HUDEP-2 (cell line): ENCODE results near the gene TEDC2.
"Not testable (repeated sequence)": the region's sequence is repeated elsewhere in the genome, so short reads cannot be mapped to it uniquely, and the experiment has no call there.

Source experiments
- DNase-seq, 76 experiments: peaks; one replicate each; lab custom pipeline; 2025; ENCODE audit not compliant: unreplicated experiment in 76 of 76; lab: John Stamatoyannopoulos, UW

The TEDC2 gene

DNA sequence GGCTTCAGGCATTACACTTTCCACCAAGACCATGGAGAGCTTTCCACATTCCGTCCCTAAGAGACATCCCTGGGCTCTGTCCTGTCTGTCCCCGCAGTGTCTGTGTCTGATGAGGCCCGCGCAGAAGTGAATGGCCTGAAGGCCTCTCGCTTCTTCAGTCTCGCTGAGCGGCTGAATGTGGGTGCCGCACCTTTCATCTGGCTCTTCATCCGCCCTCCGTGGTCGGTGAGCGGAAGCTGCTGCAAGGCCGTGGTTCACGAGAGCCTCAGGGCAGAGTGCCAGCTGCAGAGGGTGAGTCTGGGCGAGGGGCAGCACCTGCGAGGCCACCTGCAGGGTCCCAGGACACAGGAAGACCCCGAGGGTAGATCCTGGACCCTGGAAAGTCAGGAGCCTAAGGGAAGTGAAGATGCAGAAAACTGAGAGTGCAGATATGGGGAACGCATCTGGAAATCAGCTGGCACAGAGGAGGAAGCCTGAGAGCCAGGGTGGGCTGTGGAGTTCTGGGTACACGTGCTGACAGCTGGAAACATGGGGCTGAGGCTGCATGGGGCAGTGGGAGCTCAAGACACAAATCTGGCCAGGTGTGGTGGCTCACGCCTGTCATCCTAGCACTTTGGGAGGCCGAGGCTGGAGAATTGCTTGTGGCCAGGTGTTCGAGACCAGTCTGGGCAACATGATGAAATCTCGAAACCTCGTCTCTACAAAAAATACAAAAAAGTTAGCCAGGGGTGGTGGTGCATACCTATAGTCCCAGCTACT, 22.7 kb upstream of the TEDC2 start:
- no peak for DNase-seq

DNA sequence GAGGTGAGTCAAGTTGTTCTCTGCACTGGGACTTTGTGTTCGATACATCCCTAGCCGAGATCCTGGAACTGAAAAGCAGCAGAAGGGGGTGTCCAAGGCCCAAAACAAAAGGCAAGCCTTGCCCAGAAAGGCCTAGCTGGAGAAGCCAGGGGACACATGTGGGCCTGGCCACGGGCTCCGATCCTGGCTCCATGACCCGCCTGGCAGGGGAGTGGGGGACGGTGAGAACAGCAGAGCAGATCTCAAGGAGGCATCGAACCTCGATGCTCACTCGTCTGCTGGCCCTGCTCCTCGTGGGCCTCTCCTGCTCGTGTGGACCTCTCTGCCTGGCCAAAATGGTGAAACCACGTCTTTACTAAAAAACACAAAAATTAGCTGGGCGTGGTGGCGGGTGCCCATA, 21.8 kb upstream of the TEDC2 start:
- DNase-seq = no peak

DNA sequence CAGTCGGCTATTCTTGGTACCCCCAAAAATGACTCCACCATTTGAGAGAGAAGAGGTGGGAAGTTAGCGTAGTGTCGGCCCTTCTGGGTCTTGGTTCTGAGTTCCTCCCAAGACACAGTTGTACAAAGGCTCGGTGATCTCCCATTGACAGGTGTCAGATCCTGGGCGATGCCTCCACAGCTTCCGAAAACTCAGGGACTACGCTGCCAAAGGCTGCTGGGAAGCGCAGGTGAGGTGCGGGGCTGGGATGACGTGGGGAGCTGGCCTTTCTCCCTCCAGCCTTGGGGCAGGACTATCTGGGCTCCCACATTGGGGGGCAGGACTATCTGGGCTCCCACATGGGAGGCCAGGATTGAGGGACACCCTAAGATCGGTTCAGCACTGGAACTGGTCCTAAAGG, 20.3 kb upstream of the TEDC2 start:
- no peak for DNase-seq

DNA sequence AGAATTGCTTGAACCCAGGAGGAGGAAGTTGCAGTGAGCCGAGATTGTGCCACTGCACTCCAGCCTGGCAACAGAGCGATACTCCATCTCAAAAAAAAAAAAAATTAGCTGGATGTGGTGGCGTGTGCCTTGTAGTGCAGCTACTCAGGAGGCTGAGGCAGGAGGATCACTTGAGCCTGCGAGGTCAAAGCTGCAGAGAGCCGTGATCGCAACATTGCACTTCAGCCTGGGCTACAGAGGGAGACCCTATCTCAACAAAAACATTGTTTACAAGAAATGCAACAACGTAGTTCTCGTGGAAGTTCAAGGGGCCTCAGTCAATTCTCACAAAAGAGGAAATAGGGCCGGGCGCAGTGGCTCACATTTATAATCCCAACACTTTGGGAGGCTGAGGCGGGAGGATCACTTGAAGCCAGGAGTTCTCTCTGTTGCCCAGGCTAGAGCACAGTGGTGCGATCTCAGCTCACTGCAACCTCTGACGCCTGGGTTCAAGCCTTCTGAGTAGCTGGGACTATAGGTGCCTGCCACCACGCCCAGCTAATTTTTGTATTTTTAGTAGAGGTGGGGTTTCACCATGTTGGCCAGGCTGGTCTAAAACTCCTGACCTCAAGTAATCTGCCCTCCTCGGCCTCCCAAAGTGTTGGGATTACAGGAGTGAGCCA, 18.6 kb upstream of the TEDC2 start:
- not testable (repeated sequence) for DNase-seq

DNA sequence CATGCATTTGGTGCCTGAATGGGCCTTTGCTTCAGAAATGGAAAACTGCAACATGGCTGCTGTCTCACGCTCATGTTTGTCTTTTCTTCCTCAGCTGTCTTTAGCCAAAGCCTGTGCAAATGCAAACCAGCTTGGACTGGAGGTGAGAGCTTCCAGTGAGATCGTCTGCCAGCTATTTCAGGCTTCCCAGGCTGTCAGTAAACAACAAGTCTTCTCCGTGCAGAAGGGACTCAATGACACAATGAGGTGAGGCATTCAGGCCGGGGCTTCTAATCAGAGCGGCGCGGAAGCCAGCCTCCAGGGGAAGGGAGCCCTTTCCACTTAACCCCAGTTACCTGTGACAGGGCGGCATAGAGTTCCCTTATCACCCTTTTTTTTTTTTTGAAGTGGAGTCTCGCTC, 16.4 kb upstream of the TEDC2 start:
- no peak for DNase-seq

DNA sequence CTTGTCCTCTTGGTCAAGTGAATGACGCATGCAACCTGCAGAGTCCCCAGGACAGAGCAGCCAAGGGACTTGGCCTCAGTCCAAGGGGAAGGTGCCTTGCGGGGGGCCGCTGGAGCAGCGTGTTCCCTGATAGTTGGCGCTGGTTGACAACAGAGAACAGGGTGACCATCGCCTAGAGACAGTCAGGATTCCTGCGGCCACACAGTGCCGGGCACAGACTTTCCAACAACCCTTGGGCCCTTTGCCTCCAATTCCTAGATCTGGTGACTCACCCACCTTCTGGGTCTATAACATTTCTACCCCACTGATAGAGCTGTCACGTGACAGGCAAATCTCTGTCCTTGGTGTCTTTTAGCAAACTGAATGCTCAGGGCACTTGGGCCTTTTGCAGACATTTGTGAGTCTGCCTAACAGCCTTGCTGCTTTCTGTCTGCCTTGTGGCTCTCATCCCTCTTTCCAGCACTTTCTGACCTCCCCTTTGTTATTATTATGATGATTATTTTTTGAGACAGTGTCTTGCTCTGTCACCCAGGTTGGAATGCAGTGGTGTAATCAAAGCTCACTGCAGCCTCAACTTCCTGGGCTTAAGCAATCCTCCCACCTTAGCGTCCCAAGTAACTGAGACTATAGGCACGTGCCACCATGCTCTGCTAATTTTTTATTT, 11.9 kb upstream of the TEDC2 start:
- DNase-seq = peak in 1 of 76 experiments; percentile 11

DNA sequence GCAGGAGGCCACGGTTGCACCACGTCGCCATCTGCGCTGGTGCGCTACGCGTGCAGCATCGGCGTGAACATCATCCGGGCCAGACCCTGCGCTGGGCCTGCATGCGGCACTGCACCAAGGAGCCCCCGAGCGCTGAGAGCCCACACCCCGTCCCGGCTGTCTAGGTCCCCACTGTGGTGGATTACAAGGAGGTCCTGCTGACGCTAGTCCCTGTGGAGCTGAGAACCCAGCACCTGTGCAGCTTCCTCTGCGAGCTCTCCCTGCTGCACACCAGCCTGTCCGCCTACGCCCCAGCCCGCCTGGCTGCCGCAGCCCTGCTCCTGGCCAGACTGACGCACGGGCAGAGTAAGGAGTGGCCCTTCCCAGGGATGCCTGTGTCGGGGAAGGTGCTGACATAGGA, 10.8 kb upstream of the TEDC2 start:
- no peak for DNase-seq

DNA sequence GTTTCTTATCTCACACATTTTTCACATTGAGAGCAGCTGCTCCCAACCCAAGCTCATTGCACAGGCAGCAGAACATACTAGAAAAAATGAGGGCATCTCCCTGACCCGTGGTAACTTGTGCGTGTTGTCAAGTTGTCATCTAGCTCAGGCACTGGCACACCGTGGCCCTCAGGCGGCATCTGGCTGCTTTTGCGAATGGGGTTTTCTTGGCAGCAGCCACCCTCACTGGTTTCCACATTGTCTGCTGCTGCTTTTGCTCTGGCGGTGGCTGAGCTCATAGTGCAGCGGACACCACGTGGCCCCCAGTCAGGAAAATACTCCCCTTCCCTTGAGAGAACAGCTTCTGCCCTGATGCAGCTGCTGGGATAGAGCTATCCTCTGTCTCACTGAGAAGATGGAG, 9.4 kb upstream of the TEDC2 start:
- DNase-seq = no peak

DNA sequence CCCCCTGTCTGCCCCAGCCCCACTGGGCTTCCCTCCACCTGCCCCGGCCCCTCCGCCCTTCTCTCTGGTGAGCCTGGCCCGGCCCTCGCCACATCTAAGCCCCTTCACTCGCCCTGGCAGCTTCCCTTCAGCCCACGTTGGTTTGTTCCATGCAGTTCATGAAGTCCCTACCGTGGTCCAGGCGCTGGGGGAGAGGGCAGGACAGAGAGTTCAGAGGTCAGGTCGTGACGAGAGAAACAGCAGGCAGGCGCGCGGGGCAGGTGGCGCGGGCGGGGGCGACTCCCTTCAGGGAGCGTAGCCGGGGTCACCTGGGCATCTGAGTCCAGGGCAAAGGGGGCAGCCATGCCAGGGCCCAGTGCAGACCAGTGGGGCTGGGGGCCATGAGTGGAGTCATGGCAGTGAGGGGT, 8.9 kb upstream of the TEDC2 start:
- no peak for DNase-seq

DNA sequence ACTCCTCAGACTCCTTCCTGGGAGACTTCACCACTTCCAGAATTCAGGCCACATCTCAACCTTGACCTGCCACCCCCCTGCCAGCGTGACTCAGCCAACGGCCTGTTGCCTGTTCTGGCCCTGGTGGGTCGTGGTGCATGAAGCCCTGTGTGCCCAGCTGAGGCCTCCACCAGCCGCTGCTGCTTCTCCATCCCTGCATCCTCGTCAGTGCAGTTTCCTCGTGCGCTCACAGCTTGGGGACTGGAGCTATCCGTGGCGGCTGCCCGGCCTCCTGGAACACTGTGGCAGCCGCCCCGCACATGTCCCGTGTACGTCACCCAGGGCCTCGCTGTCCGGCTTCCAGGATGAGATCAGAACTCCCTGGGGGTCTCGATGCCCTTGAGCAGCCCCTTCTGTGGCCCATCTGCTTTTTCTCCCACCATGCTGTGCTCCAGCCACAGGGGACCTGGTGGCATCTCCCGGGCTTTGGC, 8.0 kb upstream of the TEDC2 start:
- DNase-seq = no peak

DNA sequence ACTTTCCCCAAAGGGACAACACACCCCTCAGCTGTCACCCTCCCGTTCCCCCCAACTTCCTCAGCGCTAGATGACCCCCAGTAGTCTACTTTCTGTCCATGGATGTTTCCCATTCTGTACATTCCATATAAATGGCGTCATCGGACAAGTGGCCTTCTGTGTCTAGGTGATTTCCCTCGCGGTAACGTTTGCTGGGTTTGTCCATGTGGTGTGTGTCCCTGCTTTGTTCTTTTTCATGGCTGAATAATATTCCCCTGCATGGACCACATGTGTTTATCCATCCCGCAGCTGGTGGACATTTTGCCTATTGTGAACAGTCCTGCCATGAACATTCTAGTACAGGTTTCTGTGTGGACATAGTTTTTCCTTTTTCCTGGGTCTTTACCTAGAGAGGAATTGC, 7.3 kb upstream of the TEDC2 start:
- DNase-seq = no peak

DNA sequence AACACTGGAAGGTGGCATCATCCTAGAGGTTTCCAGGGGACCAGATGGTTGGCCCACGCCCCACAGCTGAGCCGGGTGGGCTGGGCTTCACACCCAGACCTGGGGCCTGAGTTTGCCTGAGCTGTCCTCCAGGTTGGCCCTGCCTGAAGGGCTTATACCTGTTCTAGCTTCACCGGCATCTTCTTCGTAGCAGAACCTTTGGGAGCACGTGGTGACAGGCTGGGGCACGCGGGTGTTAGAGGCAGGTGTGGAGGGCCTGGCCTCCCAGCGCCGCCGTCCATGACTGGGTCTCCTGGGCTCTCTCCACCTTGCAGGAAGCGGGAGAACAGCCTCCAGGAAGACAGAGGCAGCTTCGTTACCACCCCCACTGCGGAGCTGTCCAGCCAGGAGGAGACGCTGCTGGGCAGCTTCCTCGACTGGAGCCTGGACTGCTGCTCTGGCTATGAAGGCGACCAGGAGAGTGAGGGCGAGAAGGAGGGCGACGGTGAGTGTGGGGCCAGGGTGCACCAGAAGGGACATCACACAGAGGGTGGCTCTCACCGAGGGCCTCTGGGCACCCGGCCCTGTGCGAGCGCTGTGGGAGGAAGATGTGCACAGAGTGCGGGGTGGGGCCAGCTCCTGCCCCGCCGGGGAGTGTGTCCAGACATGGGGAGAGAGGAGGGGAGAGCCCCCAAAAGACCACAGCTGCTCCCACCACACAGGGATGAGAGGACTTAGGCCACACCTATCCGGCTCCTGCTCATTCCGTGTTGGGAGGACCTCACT, 4.6 kb upstream of the TEDC2 start:
- DNase-seq = no peak

DNA sequence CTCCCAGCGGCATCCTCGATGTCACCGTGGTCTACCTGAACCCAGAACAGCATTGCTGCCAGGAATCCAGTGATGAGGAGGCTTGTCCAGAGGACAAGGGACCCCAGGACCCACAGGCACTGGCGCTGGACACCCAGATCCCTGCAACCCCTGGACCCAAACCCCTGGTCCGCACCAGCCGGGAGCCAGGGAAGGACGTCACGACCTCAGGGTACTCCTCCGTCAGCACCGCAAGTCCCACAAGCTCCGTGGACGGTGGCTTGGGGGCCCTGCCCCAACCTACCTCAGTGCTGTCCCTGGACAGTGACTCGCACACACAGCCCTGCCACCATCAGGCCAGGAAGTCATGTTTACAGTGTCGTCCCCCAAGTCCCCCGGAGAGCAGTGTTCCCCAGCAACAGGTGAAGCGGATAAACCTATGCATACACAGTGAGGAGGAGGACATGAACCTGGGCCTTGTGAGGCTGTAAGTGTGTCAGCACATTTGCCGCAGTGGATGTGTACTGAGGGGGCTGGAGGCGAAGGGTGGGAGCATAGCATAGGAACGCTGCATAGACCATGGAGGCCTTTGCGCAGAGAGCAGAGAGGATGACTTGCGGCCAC, 3.3 kb upstream of the TEDC2 start:
- DNase-seq = no peak

DNA sequence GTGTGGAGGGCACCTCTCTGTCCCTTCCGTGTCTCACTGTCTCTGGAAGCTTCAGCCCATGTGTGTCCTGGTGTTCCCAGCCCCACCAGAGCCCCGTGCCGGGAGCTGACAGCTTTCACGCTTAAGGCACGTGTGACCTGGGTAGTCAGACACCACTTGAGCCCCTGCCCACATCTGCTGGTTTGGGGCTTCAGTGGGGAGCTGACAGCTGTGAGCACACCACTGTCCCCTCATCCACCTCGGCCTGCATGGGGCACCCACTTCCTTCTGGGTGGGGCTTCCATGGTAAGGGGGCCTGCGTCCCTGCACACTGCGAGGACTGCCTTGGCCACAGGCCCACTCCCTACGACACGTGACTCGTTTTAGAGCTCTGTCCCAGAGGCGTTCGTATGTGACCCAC, 2.6 kb upstream of the TEDC2 start:
- no peak for DNase-seq

DNA sequence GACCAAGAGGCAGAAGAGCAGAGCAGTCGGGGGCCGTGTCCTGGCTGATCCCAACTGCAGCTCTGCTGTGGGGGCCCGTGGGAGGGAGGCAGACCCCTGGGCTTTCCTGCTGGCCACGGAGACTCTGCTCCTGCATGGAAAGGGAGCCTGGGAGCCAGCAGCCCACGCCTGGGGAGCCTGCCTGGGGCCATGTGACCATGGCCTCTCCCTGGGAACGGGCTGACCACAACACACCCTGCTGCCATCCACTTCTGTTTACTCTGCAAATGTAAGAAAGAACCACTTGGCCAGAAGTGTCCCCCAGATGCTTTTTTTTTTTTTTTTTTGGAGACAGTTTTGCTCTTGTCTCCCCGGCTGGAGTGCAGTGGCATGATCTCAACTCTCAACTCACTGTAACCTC, 2.0 kb upstream of the TEDC2 start:
- DNase-seq = no peak

DNA sequence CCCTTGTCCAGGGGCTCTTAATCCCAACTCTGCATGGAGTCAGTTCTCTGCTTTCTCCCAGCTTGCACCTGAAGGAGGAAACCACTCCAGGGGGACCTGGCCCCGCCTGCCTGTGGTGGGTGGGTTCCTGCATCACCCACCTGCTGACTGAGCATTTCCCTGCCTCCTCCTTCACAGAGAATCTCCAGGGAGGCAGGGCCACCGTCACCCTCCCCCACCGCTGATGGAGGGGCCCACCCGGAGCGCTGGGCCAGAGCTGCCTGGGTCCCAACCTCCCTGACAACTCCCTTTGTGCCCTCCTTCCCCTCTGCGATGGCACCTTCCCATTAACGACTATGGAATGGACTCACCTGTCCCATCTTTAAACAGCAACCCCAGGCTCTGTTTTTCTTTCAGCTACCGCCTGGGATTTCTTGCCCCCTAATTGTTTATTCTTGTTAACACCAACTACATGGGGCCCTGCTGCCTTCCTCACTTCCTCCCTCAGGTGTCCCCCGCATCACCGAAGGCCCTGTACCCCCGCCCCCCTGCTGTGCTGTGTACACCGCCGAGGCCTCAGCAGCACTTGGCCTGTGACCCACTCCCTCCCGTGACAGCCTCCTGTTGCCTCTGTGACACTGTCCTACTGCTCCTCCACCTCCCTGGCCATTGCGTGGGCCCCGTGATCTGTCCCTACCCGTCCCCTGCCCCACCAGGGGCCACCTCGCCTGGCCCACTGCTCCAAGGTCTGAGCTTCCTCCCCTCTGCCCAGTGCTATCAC, 842 bp upstream of the TEDC2 start:
- DNase-seq = no peak

DNA sequence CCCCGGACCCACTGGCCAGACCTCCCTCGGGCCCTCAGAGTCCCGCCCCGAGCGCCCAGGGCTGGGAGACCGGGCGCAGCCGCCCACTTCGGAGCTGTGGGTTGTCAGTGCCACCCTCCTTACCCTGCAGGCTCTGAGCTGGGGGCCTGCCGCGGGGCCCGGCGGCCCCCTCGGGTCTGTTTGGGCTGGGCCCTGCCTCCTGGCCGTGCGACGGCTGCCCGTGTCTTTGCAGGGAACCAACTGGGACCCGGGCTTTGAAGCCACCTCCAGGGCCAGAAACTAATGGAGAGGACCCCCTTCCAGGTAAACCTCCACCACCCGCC, 443 bp downstream of the TEDC2 start:
- DNase-seq = no peak

DNA sequence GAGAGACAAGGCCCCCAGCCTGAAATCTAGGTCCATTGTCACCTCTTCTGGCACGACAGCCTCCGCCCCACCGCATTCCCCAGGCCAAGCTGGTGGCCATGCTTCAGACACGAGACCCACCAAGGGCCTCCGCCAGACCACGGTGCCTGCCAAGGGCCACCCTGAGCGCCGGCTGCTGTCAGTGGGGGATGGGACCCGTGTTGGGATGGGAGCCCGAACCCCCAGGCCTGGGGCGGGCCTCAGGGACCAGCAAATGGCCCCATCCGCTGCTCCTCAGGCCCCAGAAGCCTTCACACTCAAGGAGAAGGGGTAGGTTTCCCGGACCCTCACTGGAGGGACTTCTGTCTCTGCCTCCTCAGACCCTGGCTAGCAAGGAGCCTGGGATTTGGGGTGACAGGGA, 1.0 kb downstream of the TEDC2 start:
- no peak for DNase-seq

DNA sequence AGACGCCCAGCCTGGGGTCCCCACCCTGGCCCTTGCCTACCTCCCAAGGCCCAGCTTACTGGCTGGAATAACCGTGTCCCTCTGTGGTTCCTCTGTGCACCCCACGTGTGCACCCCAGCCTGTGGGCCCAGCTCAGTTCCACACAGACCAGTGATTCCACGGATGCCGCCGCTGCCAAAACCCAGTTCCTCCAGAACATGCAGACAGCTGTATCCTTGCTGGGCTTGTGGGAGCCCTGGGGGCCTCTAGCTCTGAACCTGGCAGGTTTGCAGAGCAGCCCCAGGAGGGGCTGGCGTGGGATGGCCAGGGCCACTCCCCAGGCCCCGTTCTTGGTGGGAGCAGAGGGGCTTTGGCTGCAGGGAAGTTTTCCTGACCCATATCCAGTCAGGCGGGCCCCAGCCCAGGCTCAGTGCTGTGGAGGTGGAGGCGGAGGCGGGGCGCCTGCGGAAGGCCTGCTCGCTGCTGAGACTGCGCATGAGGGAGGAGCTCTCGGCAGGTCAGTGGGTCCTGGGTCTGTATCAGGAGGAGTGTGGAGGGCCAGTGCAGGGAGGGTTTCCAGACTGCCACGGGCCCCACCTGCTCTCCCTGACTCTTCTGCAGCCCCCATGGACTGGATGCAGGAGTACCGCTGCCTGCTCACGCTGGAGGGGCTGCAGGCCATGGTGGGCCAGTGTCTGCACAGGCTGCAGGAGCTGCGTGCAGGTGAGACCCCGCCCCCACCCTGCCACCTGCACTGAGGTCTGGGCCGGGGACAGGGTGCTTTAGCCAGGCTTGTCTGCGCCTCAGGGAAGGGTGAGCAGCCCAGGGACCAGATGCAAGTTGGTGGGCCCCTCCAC, 2.3 kb downstream of the TEDC2 start:
- DNase-seq = no peak
